Endodermal cell (in vitro differentiated cells): ENCODE results near the gene ARL4D. TPM values are rescaled to one million over a fixed set of nuclear protein-coding genes. Genes with fewer than 3 reads are reported as not detected.
A peak's percentile ranks its signal among the peaks of the same experiment; 100 is the strongest.

Experiments used
- DNase-seq: peaks from one replicate; pipeline ENCODE4 v3.0.0-alpha.2; 2017
- H3K27ac ChIP-seq: 2 replicates; pipeline ENCODE4 v1.5.1; 2013; ENCODE audit warnings: mild to moderate bottlenecking, low read depth, low read length, moderate library complexity
- H3K27me3 ChIP-seq: 2 replicates; pipeline ENCODE4 v1.6.1; 2013; ENCODE audit warnings: mild to moderate bottlenecking, low read length, moderate library complexity; ENCODE audit not compliant: insufficient read depth, control insufficient read depth, poor library complexity, severe bottlenecking
- H3K36me3 ChIP-seq: 2 replicates; pipeline ENCODE4 v1.7.0; 2013; ENCODE audit warnings: mild to moderate bottlenecking, low read length, moderate library complexity; ENCODE audit not compliant: control insufficient read depth, insufficient read depth
- H3K4me1 ChIP-seq: one replicate; pipeline ENCODE4 v1.7.0; 2013; ENCODE audit warnings: low read length; ENCODE audit not compliant: control insufficient read depth, insufficient read depth
- H3K4me3 ChIP-seq: 2 replicates; pipeline ENCODE4 v1.5.1; 2013; ENCODE audit warnings: mild to moderate bottlenecking, low read length, moderate library complexity
- H3K9ac ChIP-seq: 2 replicates; pipeline ENCODE4 v1.6.1; 2013; ENCODE audit warnings: mild to moderate bottlenecking, low read length, moderate library complexity; ENCODE audit not compliant: poor library complexity, severe bottlenecking; ENCODE audit errors: extremely low read depth
- H3K9me3 ChIP-seq: 2 replicates; pipeline ENCODE4 v1.6.1; 2013; ENCODE audit warnings: mild to moderate bottlenecking, low read length, moderate library complexity; ENCODE audit not compliant: control insufficient read depth
- H3K27ac Mint-ChIP-seq: 2 replicates; pipeline ENCODE4 v1.8.0; 2020; ENCODE audit warnings: mixed read lengths
- H3K27me3 Mint-ChIP-seq: 2 replicates; pipeline ENCODE4 v1.8.0; 2021; ENCODE audit warnings: mild to moderate bottlenecking, mixed read lengths; ENCODE audit not compliant: insufficient read depth
- H3K36me3 Mint-ChIP-seq: 2 replicates; pipeline ENCODE4 v1.8.0; 2020; ENCODE audit warnings: low read depth, mixed read lengths
- H3K4me1 Mint-ChIP-seq: 2 replicates; pipeline ENCODE4 v1.8.0; 2020; ENCODE audit warnings: mixed read lengths
- H3K4me3 Mint-ChIP-seq: 2 replicates; pipeline ENCODE4 v1.8.0; 2020; ENCODE audit warnings: mild to moderate bottlenecking, moderate library complexity, mixed read lengths
- H3K9me3 Mint-ChIP-seq: 2 replicates; pipeline ENCODE4 v1.8.0; 2020; ENCODE audit warnings: mild to moderate bottlenecking, mixed read lengths
- WGBS, 2 experiments: methylation state at CpG; one replicate each; pipeline versions ENCODE4 v1.1.5 to v1.1.7; 2013; ENCODE audit warnings: missing lambda C conversion rate in 2 of 2, mixed read lengths in 1 of 2; ENCODE audit not compliant: insufficient coverage in 1 of 2, insufficient read length in 1 of 2; 5-methylcytosine and 5-hydroxymethylcytosine counted together
- total RNA-seq, 2 donors: library from RNA; stranded (reverse); fragmentation: NEBNext Ultra II Directional in 1 of 2; extraction: Animal tissue kit (Norgen Biotek cat#: 25700) in 1 of 2; gene quantifications; 2 replicates in 1 of 2; 3 replicates in 1 of 2; pipeline ENCODE4 v1.2.1, GENCODE V29; 2021
- TF ChIP-seq, protein P1 (sequence below): fragments of 200-600 bp; sonication (generic); conservative IDR thresholded peaks from 2 replicates; pipeline ENCODE4 v1.5.0; 2021; ENCODE audit warnings: antibody characterized with exemption, mild to moderate bottlenecking

The ARL4D gene
- total RNA-seq, 2 donors from 2014 or later, result 129 to 142 TPM

DNA sequence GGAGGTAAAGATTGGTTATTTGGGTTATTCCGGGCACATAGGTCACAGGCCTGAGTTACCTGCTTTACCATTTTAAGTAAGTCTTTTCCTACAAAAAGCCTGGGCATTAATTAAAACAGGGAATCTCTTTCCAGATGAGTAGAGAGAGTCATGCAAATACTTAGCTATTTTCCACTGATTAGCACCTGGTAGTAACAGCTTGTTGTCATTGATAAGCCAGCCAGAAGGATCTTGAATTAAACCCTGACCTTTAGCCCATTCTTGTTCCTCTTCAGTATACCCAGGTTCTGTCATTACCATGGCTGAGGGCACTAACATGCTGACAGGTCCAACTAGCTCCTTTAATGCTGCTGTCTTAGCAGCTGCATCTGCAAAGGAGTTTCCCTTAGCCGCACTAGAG lies 44.4 kb upstream of the ARL4D start:
- Histone ChIP-seq H3K4me1 (peaks cover 6% of the 10 kb centered on the region), H3K27me3 (no peaks in the 10 kb centered on the region), H3K4me3 (peak overlapping the region; percentile 13), H3K27ac (no peak overlapping the region), H3K36me3 (peaks cover 30% of the 10 kb centered on the region), H3K9me3 (peaks cover 36% of the 10 kb centered on the region), H3K9ac (no peak overlapping the region)
- 83 to 93% methylated on average over 1 to 2 of the region's 2 CpGs for WGBS, 2 experiments
- TF ChIP-seq, protein P1, sequence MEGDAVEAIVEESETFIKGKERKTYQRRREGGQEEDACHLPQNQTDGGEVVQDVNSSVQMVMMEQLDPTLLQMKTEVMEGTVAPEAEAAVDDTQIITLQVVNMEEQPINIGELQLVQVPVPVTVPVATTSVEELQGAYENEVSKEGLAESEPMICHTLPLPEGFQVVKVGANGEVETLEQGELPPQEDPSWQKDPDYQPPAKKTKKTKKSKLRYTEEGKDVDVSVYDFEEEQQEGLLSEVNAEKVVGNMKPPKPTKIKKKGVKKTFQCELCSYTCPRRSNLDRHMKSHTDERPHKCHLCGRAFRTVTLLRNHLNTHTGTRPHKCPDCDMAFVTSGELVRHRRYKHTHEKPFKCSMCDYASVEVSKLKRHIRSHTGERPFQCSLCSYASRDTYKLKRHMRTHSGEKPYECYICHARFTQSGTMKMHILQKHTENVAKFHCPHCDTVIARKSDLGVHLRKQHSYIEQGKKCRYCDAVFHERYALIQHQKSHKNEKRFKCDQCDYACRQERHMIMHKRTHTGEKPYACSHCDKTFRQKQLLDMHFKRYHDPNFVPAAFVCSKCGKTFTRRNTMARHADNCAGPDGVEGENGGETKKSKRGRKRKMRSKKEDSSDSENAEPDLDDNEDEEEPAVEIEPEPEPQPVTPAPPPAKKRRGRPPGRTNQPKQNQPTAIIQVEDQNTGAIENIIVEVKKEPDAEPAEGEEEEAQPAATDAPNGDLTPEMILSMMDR, result no peak
- Mint-ChIP-seq H3K36me3 (peaks cover 38% of the 10 kb centered on the region), H3K27ac (no peak overlapping the region), H3K4me1 (peaks cover 17% of the 10 kb centered on the region), H3K27me3 (peaks cover 7% of the 10 kb centered on the region), H3K4me3 (no peak overlapping the region), H3K9me3 (peaks cover 24% of the 10 kb centered on the region)
- DNase-seq, result no peak

DNA sequence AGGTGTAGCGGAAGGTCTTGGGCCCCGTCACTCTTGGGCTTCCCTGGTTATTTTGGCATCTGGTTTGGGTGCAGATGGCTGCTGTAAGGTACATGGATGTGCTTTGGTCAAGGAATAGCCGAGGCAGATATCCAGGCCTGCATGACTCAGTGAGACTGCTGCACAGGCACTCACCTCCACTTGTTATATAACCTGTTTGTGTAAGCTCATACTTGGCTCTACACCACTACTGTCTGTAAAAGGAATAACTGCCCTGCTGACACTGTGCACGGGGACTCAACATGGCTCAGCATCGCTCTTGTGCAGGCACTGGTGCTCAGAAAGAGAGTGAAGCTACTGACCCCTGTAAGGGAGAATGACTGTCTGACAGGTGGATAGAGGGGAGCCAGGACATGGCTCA lies 42.3 kb upstream of the ARL4D start:
- peaks cover 19% of the 10 kb centered on the region for H3K9me3 ChIP-seq
- H3K36me3 Mint-ChIP-seq, result peaks cover 32% of the 10 kb centered on the region
- H3K4me1 ChIP-seq, result peaks cover 6% of the 10 kb centered on the region
- 91 to 94% methylated on average over 4 to 5 of the region's 5 CpGs for WGBS, 2 experiments
- no peaks in the 10 kb centered on the region for H3K27me3 ChIP-seq
- H3K27ac ChIP-seq, result no peak overlapping the region
- TF ChIP-seq, protein P1, result no peak
- H3K36me3 ChIP-seq, result peaks cover 19% of the 10 kb centered on the region
- H3K9me3 Mint-ChIP-seq, result peaks cover 21% of the 10 kb centered on the region
- H3K4me3 Mint-ChIP-seq, result no peak overlapping the region
- no peak overlapping the region for H3K9ac ChIP-seq
- H3K27ac Mint-ChIP-seq, result no peak overlapping the region
- H3K4me3 ChIP-seq, result no peak overlapping the region
- no peak for DNase-seq
- peaks cover 17% of the 10 kb centered on the region for H3K4me1 Mint-ChIP-seq
- peaks cover 7% of the 10 kb centered on the region for H3K27me3 Mint-ChIP-seq

DNA sequence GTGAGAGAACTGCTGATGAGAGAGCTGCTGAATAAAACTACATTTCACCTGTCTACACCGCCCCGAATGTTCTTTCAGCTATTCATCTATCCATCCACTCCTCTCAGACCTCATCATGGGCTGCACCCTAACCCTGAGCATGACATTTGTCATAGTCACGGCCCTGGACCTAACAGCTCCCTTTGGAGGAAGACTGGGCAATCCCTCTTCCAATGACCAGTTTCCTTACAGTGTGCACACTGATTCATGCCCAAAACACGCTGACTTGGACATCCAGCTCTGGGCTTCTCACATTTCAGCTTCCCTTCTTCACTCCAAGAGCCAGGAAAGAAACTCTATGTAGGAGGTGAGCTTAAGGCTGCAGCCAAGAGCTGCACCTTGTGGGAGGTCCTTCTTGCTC lies 41.8 kb upstream of the ARL4D start:
- Histone ChIP-seq H3K27ac (no peak overlapping the region), H3K9me3 (peaks cover 14% of the 10 kb centered on the region), H3K27me3 (no peaks in the 10 kb centered on the region), H3K4me1 (peaks cover 6% of the 10 kb centered on the region), H3K9ac (no peak overlapping the region), H3K4me3 (no peak overlapping the region), H3K36me3 (peaks cover 15% of the 10 kb centered on the region)
- Mint-ChIP-seq H3K27me3 (peaks cover 7% of the 10 kb centered on the region), H3K36me3 (peaks cover 26% of the 10 kb centered on the region), H3K4me1 (peaks cover 17% of the 10 kb centered on the region), H3K9me3 (peaks cover 20% of the 10 kb centered on the region), H3K27ac (no peak overlapping the region), H3K4me3 (no peak overlapping the region)
- DNase-seq, result no peak
- TF ChIP-seq, protein P1, result no peak
- 93 to 100% methylated on average over 4 of the region's 4 CpGs for WGBS, 2 experiments
